NCI-H748 (cell line): ENCODE measurements around the gene AMZ1.
"Not testable (repeated sequence)": the region's sequence is repeated elsewhere in the genome, so short reads cannot be mapped to it uniquely, and the experiment has no call there.

ENCODE experiments used
- DNase-seq: peaks from one replicate; lab custom pipeline; 2025; ENCODE audit not compliant: unreplicated experiment; lab: John Stamatoyannopoulos, UW

Gene AMZ1

GRCh38 chr7:2666588-2667250, 21.3 kb upstream of the AMZ1 start:
- DNase-seq = peak; percentile 33

DNA sequence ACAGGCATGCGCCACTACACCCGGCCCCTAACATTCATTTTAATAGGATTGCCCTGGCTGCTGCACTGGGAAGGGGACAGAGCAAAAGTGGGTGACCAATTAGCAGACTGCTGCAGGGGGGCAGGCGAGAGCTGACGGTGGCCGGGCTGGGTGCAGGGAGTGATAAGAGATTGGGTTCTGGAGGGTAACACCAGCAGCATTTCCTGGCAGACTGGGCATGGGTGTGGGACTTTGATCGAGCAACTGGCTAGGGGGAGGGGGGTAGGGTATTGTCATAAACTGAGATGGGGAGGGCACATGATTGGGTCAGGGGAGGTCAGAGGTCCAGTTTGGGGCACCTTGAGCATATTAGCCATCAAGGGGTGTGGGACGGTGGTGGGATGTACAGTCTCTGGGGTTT, 20.2 kb upstream of the AMZ1 start:
- no peak for DNase-seq

DNA sequence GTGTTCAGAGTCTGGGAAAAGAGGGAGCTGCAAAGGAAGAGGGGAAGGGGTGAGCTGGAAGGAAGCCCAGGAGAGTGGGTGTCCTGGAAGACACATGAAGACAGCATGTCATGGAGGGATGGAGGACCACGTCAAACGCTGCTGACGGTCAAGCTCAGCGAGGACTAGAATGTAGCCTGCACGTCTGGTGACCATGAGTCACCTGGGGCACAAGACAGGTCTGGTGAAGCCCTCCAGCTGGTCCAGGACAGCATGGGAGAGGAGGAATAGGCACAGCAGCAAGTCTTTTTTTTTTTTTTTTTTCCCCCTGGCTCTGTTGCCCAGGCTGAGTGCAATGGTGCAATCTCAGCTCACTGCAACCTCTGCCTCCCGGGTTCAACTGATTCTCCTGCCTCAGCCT, 19.6 kb upstream of the AMZ1 start:
- no peak for DNase-seq

DNA sequence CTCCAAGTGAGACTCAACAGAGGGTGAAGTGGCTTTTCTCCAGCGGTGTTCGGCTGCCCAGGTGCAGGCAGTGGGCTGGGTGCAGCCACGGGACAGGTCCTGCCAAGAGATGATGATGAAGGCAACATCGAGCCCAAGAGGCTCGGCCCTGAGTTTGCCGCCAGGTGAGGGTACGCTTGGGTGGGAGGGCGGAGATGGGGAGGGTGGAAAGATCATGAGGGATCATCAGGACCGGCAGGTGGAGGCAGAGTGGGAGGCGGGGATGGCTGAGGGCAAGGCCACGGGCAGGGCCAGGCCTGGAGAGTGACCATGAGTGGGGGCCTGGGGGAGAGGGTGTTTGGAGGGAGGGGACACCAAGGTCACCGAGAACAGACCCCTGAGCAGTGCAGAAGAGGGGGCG, 17.8 kb upstream of the AMZ1 start:
- no peak for DNase-seq

DNA sequence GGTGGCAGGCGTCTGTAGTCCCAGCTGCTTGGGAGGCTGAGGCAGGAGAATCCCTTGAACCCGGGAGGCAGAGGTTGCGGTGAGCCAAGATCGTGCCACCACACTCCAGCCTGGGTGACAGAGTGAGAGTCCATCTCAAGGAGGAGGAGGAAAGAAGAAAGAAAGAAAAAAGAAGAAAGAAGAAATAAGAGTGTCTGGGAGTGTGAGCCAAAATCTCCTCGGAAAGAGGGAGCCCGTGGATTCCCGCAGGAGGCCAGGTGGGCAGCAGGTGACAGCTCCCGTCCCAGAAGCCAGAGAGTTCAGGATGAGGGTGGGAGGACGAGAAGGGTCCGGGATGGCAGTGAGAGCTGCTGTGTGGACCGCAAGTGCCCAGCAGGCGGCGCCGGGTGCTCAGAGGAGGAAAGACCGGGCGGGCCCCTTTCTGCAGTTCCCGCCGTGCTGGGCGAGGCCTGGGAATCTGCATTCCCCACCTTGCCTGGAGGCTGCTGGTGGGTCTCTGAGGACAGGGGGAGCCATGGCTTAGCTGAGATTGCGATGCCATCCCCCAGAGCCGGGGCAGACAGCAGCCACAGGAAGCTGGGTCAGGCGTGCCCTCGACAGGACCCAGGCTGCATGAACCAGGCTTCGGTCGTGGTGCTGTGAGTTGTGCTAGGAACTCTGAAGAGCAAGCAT, 17.1 kb upstream of the AMZ1 start:
- DNase-seq = peak; percentile 75

- not testable (repeated sequence) for DNase-seq
These were observed 14.8 kb upstream of the AMZ1 start for GRCh38 chr7:2673214-2673613.

- no peak for DNase-seq
These were observed 14.1 kb upstream of the AMZ1 start for GRCh38 chr7:2673934-2674333.

- no peak for DNase-seq
These were observed 12.7 kb upstream of the AMZ1 start for GRCh38 chr7:2675256-2675764.

GRCh38 chr7:2676576-2676975, 11.4 kb upstream of the AMZ1 start:
- peak; percentile 49 for DNase-seq

DNA sequence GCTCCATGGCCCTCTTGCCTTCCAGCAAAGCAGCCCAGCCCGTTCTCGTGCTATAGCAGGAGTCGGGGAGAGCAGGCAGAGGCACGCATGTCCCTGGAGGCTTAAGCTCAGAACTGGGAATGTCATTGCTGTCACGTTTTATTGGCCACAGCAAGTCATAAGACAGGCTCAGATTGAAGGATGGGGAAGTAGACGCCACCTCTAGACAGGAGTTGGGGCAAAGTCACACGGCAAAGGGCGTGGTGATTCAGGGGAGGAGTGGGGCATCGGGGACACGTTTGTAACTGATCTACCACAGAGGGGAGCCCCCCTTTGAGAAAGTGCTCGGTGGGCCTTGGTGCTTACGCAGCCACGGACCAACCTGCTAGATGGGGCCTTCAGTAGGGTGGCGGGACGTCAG, 9.5 kb upstream of the AMZ1 start:
- DNase-seq = not testable (repeated sequence)

- DNase-seq = peak; percentile 55
These were observed 8.6 kb upstream of the AMZ1 start for GRCh38 chr7:2679135-2680127.

- no peak for DNase-seq
These were observed 7.7 kb upstream of the AMZ1 start for GRCh38 chr7:2680256-2680655.

- peak; percentile 63 for DNase-seq
These were observed 7.1 kb upstream of the AMZ1 start for GRCh38 chr7:2680792-2681490.

DNA sequence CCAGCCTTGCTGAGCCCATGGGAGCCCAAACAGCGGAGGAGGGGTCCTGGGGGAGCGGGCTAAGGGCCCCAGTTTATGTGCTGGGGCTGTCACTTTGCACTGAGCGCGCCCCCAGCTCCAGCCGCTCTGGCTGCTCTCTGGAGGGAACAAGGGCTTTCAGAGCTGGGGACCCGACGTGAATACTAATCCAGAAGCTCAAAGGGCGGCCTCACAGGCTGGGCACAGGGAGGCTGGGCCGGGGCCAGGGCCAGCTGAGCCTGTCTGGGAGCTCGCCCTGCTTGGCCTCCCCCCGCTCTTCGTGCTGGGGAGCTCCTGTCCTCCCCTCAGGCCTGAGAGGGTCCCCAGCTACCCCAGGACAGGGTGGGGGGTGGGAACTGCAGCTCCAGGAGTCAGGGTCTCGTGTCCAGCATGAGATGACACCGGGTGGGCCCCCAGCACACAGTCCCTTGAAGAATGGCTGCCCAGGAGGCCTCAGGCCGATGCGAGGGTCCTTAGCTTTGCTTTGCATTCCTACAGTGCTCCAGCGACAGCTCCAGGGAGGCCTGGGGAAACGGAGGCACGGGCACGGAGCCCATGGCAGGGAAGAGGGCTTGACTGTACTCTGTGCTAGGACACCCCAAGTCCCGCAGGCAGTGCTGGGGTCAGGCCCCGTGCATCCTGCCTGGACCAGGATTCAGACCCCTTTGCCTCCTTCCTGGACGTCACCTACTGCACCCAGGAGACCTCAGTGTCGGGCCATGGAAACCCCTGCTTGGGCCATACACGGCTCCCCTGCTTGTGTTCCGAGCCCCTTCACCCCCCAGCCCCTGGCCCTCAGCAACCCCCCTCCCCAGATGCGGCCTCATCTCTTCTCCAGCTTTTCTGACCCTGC, 5.8 kb upstream of the AMZ1 start:
- DNase-seq = no peak

DNA sequence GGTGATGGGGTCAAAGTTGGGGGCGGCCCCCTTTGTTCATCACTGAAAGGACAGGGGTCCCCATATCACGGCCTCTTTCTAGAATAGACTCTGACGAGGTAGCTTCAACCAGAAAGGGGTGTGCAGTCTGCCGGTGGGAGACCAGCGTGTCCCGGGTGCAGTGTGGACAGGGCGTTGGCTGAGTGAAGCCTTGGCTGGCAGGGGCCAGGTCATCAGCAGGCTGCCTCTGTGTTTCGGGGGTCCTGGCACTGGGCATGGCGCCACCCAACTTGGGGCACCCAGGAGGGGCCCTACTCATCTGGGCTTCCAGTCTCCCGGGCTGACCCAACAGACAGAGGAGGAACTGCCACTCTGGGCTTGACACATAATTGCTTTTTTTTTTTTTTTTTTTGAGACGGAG, 3.5 kb upstream of the AMZ1 start:
- no peak for DNase-seq

GRCh38 chr7:2686101-2686500, 1.9 kb upstream of the AMZ1 start:
- no peak for DNase-seq

DNA sequence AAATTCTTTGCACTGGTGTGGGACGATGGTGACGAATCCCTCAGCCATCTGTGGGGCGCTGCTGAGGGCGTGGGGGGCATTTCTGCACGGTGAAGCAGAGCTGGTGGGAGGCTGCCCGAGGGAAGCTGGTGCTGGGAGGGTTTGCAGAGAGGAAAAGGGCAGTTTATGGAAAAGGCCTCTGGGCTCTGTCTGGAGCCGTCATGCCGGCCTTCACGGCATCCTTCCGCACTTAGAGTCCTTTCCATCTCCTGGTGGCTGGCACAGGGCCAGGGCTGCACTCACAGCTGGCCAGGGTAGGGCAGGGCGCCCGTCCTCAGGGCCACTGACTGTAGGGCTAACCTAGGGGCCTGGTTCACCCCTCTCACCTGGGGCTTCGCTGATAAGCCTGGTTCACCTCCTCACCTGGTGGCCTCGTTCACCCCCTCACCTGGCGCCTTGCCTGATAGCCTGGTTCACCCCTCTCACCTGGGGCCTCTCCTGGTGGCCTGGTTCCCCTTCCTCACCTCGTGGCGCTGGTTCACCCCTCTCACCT, 598 bp upstream of the AMZ1 start:
- DNase-seq = peak; percentile 66

DNA sequence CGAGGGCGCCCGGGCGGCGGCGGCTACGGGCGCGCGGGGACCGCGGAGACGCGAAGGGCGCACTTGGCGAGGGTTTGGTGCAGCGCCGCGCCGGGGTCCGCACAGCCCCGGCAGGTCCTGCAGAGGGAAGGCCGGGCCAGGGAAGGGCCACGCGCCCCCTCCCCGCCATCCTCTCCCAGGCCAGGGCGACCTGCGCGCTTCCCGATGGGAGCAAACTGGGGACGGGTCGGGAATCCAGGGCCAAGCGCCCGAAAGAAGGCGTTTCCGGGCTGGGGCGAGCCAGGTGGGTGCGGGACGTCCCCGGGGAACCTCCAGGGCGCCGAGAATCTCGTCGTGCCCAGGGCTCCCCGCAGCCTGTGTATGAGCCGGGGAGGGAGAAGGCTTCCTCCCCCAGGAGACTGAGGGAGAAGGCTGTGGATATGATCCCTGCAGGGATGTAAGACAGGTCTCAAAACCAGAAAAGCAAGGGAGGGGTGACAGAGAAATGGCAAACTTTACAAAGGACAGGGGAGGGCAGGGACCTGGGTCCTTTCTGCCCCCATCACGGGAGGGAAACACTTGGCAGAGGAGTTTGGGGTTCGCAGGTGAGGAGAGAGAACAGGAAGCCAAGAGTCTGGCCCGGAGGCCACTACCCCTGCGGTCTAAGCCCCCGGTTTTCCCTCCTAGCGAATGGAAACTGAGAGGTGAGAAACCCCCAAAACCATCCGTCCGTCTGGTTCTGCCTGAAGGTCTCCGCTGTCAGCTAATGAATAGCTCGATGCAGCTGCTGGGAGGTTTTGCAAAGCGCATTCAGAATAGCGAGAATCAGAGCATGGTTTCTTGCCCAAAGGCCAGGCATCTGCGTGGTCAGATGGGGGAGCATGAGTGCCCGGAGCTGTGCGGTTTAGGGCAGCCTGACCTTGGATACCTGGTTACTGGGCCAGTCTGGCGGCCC, 674 bp downstream of the AMZ1 start:
- DNase-seq = peak; percentile 26
